PC-9 (cell line): ENCODE data around the gene AHRR.
"Not testable (repeated sequence)": the region's sequence is repeated elsewhere in the genome, so short reads cannot be mapped to it uniquely, and the experiment has no call there.

Source experiments
- EZH2 ChIP-seq: fragments of 200-600 bp; sonication (generic); IDR thresholded peaks from 2 replicates; pipeline ENCODE4 v1.8.0; 2017; ENCODE audit warnings: antibody characterized with exemption, low read depth
- TF ChIP-seq, protein P1 (sequence below): fragments of 200-600 bp; sonication (generic); conservative IDR thresholded peaks from 2 replicates; pipeline ENCODE4 v1.6.1; 2017; ENCODE audit warnings: mixed run types, antibody characterized with exemption, mild to moderate bottlenecking, moderate library complexity

DNA sequence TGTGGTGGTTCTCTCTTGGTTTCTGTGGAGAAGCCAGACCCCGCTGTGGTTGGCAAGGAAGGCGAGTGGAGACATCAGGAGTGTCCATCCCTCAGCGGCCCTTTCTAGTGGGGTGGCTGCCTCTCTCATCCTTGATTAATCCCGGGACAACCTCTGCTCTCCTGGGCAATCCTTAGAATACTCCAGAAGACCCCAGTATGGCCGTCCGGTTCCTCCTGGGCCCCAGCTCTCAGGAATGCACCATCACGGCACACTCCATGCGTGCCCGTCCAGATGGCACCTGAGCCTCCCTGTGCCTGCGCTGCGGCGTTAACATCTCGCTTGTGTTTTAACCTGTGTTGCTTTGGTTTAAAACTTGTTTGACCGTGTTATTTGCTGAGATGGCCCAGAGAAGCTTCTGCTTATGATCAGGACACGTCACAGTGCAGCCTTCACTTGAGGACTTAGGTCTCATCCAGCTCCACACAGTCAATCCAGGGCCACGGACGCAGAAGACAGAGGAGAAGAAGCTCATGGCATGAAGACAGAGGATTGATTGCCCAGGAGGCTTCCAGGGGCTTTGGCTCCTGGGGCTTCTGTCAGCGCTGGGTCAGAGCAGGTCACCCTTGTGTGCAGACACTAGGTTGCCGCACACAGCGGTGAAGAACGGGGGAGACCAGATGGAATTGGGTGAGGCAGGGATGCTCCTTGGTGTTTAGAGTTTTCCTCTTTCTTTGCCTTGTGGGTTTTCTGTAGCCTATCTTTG is 20.7 kb upstream of the AHRR start:
- TF ChIP-seq, protein P1, sequence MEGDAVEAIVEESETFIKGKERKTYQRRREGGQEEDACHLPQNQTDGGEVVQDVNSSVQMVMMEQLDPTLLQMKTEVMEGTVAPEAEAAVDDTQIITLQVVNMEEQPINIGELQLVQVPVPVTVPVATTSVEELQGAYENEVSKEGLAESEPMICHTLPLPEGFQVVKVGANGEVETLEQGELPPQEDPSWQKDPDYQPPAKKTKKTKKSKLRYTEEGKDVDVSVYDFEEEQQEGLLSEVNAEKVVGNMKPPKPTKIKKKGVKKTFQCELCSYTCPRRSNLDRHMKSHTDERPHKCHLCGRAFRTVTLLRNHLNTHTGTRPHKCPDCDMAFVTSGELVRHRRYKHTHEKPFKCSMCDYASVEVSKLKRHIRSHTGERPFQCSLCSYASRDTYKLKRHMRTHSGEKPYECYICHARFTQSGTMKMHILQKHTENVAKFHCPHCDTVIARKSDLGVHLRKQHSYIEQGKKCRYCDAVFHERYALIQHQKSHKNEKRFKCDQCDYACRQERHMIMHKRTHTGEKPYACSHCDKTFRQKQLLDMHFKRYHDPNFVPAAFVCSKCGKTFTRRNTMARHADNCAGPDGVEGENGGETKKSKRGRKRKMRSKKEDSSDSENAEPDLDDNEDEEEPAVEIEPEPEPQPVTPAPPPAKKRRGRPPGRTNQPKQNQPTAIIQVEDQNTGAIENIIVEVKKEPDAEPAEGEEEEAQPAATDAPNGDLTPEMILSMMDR, result not testable (repeated sequence)
- not testable (repeated sequence) for TF ChIP-seq EZH2
